Retinal pigment epithelial cell (primary cell): Measurements from ENCODE around the gene AHSG.
"Not testable (repeated sequence)": the region's sequence is repeated elsewhere in the genome, so short reads cannot be mapped to it uniquely, and the experiment has no call there.

Experiments
- DNase-seq: peaks from one replicate; pipeline ENCODE4 v3.0.0-alpha.2; 2010; ENCODE audit warnings: low read depth
- H3K4me3 ChIP-seq: 2 replicates; pipeline ENCODE4 v1.5.1; 2011; ENCODE audit warnings: mild to moderate bottlenecking, low read length, control low read depth, moderate library complexity
- TF ChIP-seq, protein P1 (sequence below): conservative IDR thresholded peaks from 2 replicates; pipeline ENCODE4 v1.5.1; 2011; ENCODE audit warnings: low read depth, low read length, control low read depth, inconsistent platforms

The AHSG gene

DNA sequence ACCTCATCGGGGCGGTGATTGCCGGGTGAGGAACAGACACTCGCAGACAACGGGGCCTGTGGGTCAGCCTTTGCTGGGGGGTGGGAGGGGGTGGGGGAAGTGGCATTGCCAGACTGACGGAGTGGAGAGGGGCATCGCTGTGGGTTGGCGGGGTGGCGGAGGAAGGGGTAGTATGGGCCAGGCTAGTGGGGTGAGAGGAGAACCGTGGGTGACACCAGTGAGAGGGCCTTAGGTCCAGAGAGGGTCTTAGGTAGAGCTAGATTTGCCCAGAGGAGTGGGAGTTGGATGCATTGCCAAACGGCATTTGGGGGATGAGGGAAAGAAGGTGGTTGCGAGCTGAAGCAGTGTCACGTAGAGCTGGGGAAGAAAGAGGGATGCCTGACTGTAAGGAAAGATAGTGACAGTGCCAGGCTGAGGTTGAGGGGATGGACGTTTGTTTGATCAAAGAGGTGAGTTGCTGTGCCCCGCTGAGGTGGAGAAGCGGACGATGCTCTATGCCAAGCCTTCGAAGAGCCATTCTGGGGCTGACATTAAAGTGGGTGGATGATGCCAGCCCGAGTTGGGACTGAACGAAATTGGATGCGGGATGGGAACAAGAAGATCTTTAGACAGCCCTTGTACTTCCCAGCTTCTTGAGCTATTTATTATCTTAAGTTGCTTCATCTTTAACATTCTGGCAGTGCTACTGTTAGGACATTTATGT lies 41.8 kb upstream of the AHSG start:
- no peak for DNase-seq
- TF ChIP-seq, protein P1, sequence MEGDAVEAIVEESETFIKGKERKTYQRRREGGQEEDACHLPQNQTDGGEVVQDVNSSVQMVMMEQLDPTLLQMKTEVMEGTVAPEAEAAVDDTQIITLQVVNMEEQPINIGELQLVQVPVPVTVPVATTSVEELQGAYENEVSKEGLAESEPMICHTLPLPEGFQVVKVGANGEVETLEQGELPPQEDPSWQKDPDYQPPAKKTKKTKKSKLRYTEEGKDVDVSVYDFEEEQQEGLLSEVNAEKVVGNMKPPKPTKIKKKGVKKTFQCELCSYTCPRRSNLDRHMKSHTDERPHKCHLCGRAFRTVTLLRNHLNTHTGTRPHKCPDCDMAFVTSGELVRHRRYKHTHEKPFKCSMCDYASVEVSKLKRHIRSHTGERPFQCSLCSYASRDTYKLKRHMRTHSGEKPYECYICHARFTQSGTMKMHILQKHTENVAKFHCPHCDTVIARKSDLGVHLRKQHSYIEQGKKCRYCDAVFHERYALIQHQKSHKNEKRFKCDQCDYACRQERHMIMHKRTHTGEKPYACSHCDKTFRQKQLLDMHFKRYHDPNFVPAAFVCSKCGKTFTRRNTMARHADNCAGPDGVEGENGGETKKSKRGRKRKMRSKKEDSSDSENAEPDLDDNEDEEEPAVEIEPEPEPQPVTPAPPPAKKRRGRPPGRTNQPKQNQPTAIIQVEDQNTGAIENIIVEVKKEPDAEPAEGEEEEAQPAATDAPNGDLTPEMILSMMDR = no peak

DNA sequence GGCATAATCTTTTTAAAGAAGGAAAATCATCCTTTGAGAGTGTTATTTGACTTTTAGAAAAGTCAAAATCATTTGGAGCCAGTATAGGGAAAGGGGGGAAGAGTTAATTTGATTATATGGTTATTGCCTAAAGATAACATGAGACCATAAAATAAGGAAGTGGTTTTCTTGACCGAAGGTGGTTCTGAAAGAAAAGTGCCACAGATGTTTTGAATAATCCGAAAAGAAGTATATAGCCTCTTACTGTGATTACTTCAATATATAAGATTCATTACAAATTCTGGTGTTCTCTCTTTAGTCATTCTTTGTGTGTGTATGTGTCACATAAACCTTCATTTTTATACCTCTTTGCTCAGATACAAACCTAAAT lies 41.2 kb upstream of the AHSG start:
- no peak for DNase-seq
- peak overlapping the region; percentile 96 for H3K4me3 ChIP-seq
- TF ChIP-seq, protein P1 = no peak

More for the DNA sequence above, 41.8 kb upstream of the AHSG start:
- H3K4me3 ChIP-seq = peak overlapping the region; percentile 96

DNA sequence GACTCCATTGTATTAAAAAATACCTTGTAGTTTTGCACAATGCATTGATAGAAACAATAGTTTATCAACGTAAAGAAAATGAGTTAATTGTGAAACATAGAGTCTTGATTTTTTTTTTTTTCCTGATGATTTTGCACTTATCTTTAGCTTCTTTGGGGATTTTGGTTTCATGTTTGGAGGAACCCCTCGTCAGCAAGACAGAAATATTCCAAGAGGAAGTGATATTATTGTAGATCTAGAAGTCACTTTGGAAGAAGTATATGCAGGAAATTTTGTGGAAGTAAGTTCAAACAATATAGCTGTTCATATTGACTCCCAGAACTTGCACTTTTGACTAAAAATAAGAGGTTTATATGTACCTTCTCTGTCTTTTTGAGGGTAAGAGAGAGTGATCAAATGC lies 35.3 kb upstream of the AHSG start:
- no peak overlapping the region for H3K4me3 ChIP-seq
- TF ChIP-seq, protein P1 = no peak
- DNase-seq = no peak

DNA sequence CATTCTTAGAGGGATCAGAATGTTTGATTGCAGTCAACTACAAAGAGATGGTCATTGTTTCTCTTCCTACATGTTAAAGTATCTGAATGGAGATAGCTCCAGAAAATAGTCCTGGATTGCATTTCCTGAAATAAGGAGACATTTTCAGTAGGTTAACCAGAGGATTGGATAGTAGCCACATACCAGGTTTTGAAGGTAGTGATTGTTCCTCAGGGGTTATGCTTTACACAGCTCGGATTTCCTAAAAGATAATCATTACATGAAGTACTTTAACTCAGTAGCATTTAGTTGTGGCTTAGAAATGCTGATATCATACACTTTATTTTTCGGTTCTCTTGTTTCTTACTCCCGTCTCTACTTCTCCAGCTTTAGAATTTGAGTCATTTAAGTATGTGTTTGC lies 32.1 kb upstream of the AHSG start:
- TF ChIP-seq, protein P1 = no peak
- no peak for DNase-seq
- H3K4me3 ChIP-seq = no peak overlapping the region

DNA sequence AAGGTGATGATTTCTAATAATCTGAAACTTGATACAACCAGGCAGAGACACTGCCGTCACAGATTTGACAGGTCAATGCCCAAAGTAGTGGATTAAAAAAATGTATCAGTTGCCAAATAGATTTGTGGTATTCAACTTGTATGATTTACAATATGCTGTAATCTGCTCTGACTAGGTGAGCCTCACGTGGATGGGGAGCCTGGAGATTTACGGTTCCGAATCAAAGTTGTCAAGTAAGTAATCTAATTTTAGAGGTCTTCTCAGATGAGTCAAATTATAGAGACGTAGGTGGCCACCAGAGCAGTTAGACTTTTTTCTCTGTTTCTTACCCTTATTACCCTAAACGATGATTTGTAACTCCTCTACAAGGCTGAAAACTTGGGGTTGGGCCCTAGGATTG lies 30.3 kb upstream of the AHSG start:
- no peak for DNase-seq
- H3K4me3 ChIP-seq = no peak overlapping the region
- TF ChIP-seq, protein P1 = no peak

DNA sequence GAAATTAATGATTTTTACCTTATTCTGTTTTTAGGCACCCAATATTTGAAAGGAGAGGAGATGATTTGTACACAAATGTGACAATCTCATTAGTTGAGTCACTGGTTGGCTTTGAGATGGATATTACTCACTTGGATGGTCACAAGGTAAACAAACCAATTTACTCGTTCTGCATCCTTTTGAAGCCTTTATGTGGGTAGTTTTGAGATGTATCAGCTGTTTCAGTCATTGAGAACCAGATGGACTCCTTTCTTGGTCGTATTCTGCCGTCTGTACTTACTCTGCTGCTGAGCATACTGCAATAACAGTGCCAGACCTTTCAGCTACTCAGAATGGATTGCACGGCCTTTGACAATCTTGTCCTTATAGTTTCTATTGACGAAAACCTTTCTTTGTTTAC lies 29.0 kb upstream of the AHSG start:
- H3K4me3 ChIP-seq = no peak overlapping the region
- DNase-seq = no peak
- TF ChIP-seq, protein P1 = no peak

DNA sequence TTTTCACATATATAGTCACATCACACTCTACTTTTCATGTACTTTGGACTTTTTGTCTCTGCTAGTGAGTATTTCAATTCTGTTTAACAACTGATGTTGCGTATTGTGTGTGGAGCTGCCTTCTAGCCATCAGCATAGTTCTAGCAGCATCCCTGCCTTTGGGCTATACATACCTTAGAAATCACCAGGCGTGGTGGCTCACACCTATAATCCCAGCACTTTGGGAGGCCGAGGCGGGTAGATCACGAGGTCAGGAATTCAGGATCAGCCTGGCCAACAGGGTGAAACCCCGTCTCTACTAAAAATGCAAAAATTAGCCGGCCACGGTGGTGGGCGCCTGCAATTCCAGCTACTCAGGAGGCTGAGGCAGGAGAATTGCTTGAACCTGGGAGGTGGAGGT lies 26.6 kb upstream of the AHSG start:
- not testable (repeated sequence) for DNase-seq, H3K4me3 ChIP-seq
